DOHH2 (cell line): Measurements from ENCODE around the gene PIK3R2.
"Not testable (repeated sequence)": the region's sequence is repeated elsewhere in the genome, so short reads cannot be mapped to it uniquely, and the experiment has no call there.

Source experiments
- H3F3A ChIP-seq: fragments of 200-600 bp; sonication (generic), shearing (Covaris generic); 2 replicates; pipeline ENCODE4 v1.6.0; 2016; ENCODE audit warnings: antibody characterized with exemption, mild to moderate bottlenecking; ENCODE audit not compliant: control insufficient read depth, insufficient read depth
- H3K27ac ChIP-seq: fragments of 200-600 bp; sonication (generic); 2 replicates; pipeline ENCODE4 v1.5.1; 2014; ENCODE audit warnings: low read depth, mild to moderate bottlenecking, low read length, moderate library complexity
- H3K27me3 ChIP-seq: fragments of 200-600 bp; sonication (generic); 2 replicates; pipeline ENCODE4 v1.6.1; 2014; ENCODE audit warnings: mild to moderate bottlenecking, low read length, mixed read lengths; ENCODE audit not compliant: control insufficient read depth
- H3K36me3 ChIP-seq: fragments of 200-600 bp; sonication (generic); 2 replicates; pipeline ENCODE4 v1.6.1; 2014; ENCODE audit warnings: mild to moderate bottlenecking, low read length, moderate library complexity, mixed read lengths; ENCODE audit not compliant: control insufficient read depth
- H3K4me1 ChIP-seq: fragments of 200-600 bp; sonication (generic); 2 replicates; pipeline ENCODE4 v1.6.1; 2014; ENCODE audit warnings: mild to moderate bottlenecking, low read length, mixed read lengths; ENCODE audit not compliant: control insufficient read depth
- H3K4me2 ChIP-seq: fragments of 200-600 bp; sonication (generic); 2 replicates; pipeline ENCODE4 v1.6.0; 2014; ENCODE audit warnings: mild to moderate bottlenecking, low read length, moderate library complexity
- H3K4me3 ChIP-seq: fragments of 200-600 bp; sonication (generic); 2 replicates; pipeline ENCODE4 v1.5.1; 2014; ENCODE audit warnings: mild to moderate bottlenecking, low read length, mixed read lengths
- H3K79me2 ChIP-seq: fragments of 200-600 bp; sonication (generic); 2 replicates; pipeline ENCODE4 v1.6.1; 2014; ENCODE audit warnings: mild to moderate bottlenecking, low read length, mixed read lengths; ENCODE audit not compliant: control insufficient read depth
- H3K9me2 ChIP-seq: fragments of 200-600 bp; sonication (generic); replicated peaks from 2 replicates; pipeline ENCODE4 v1.6.1; 2014; ENCODE audit warnings: mild to moderate bottlenecking, low read length, mixed read lengths; ENCODE audit not compliant: control insufficient read depth
- H3K9me3 ChIP-seq: fragments of 200-600 bp; sonication (generic); 2 replicates; pipeline ENCODE4 v1.6.1; 2014; ENCODE audit warnings: antibody characterized with exemption, low read length, mixed read lengths; ENCODE audit not compliant: control insufficient read depth, insufficient read depth
- H4K20me1 ChIP-seq: fragments of 200-600 bp; sonication (generic); 2 replicates; pipeline ENCODE4 v1.6.0; 2014; ENCODE audit warnings: low read depth, mild to moderate bottlenecking, antibody characterized with exemption, low read length, moderate library complexity; ENCODE audit not compliant: control insufficient read depth, insufficient read depth
- CTCF ChIP-seq: fragments of 200-600 bp; sonication (generic); IDR thresholded peaks from one replicate; pipeline ENCODE4 v1.5.1; 2014; ENCODE audit warnings: antibody characterized with exemption, mild to moderate bottlenecking, low read depth, low read length; ENCODE audit not compliant: poor library complexity, severe bottlenecking
- EZH2phosphoT487 ChIP-seq: fragments of 200-600 bp; sonication (generic); IDR thresholded peaks from 2 replicates; pipeline ENCODE4 v1.6.1; 2017; ENCODE audit warnings: borderline replicate concordance, mild to moderate bottlenecking, antibody characterized with exemption, low read length, moderate library complexity, mixed read lengths

Gene PIK3R2

GRCh38 chr19:18205200-18205892 is 52.4 kb downstream of the PIK3R2 start:
- TF ChIP-seq EZH2phosphoT487 (no peak), CTCF (no peak)
- Histone ChIP-seq H3K9me3 (no peaks in the 10 kb centered on the region), H3F3A (peaks cover 15% of the 10 kb centered on the region), H3K4me1 (peaks cover 33% of the 10 kb centered on the region), H3K36me3 (peaks cover 25% of the 10 kb centered on the region), H3K9me2 (no peaks in the 10 kb centered on the region), H4K20me1 (no peaks in the 10 kb centered on the region), H3K4me2 (peak overlapping the region; percentile 95), H3K79me2 (peaks cover 35% of the 10 kb centered on the region), H3K27ac (peak overlapping the region; percentile 92), H3K27me3 (peaks cover 6% of the 10 kb centered on the region), H3K4me3 (peak overlapping the region; percentile 87)

- Histone ChIP-seq H3K27ac (peak overlapping the region; percentile 92; the same call in 1 of the 2 replicates), H3K36me3 (peaks cover 21% of the 10 kb centered on the region), H3K4me1 (peaks cover 33% of the 10 kb centered on the region), H3K4me2 (peak overlapping the region; percentile 95), H3K9me2 (no peaks in the 10 kb centered on the region), H3K9me3 (no peaks in the 10 kb centered on the region), H3K4me3 (peak overlapping the region; percentile 87), H3K79me2 (peaks cover 35% of the 10 kb centered on the region), H4K20me1 (no peaks in the 10 kb centered on the region), H3F3A (peaks cover 15% of the 10 kb centered on the region), H3K27me3 (peaks cover 12% of the 10 kb centered on the region)
- TF ChIP-seq EZH2phosphoT487 (no peak), CTCF (no peak)
Measured at GRCh38 chr19:18206018-18206417, 53.1 kb downstream of the PIK3R2 start.

- no peak overlapping the region for H3K4me3 ChIP-seq
- H3K36me3 ChIP-seq, result peaks cover 4% of the 10 kb centered on the region
- H3K27ac ChIP-seq, result no peak overlapping the region
- peaks cover 14% of the 10 kb centered on the region for H3K79me2 ChIP-seq
- H4K20me1 ChIP-seq, result no peaks in the 10 kb centered on the region
- TF ChIP-seq EZH2phosphoT487, result no peak
- peak; percentile 72 for TF ChIP-seq CTCF
- peaks cover 13% of the 10 kb centered on the region for H3K27me3 ChIP-seq
- peaks cover 17% of the 10 kb centered on the region for H3K4me1 ChIP-seq
- H3K9me2 ChIP-seq, result no peaks in the 10 kb centered on the region
- peak overlapping the region; percentile 20; the same call in 1 of the 2 replicates for H3K4me2 ChIP-seq
- H3K9me3 ChIP-seq, result no peaks in the 10 kb centered on the region
- peaks cover 11% of the 10 kb centered on the region for H3F3A ChIP-seq
Measured at GRCh38 chr19:18208098-18208951, 55.4 kb downstream of the PIK3R2 start.

- H3K4me2 ChIP-seq, H3K36me3 ChIP-seq, H4K20me1 ChIP-seq, H3K27ac ChIP-seq, H3F3A ChIP-seq, H3K4me3 ChIP-seq, H3K9me2 ChIP-seq, H3K9me3 ChIP-seq: not testable (repeated sequence)
- Histone ChIP-seq H3K4me1 (peaks cover 17% of the 10 kb centered on the region), H3K27me3 (peaks cover 18% of the 10 kb centered on the region), H3K79me2 (peaks cover 10% of the 10 kb centered on the region)
Measured at GRCh38 chr19:18209912-18210311, 56.9 kb downstream of the PIK3R2 start.
